Spleen (tissue), 11 donors: ENCODE measurements around the gene RPS6KA2. TPM values are rescaled to one million over a fixed set of nuclear protein-coding genes. Genes with fewer than 3 reads are reported as not detected.

ENCODE experiments used
- DNase-seq: peaks from one replicate; pipeline ENCODE4 v3.0.0-alpha.2; 2020
- H3K27ac ChIP-seq, 8 donors: fragments of 200-600 bp; sonication (generic) in 7 of 8; 1 replicate in 4 of 8; 2 replicates in 4 of 8; pipeline versions ENCODE4 v1.5.0 to v1.8.0; 2016 to 2021; ENCODE audit warnings: inconsistent platforms in 4 of 8, mild to moderate bottlenecking in 4 of 8, moderate library complexity in 1 of 8
- H3K27me3 ChIP-seq, 7 donors: fragments of 200-600 bp; sonication (generic) in 6 of 7; replicated peaks in 1 of 7; 1 replicate in 4 of 7; 2 replicates in 3 of 7; pipeline versions ENCODE4 v1.5.0 to v1.8.0; 2016 to 2021; ENCODE audit warnings: inconsistent platforms in 3 of 7, mild to moderate bottlenecking in 1 of 7
- H3K36me3 ChIP-seq, 6 donors: fragments of 200-600 bp; sonication (generic) in 5 of 6; 1 replicate in 4 of 6; 2 replicates in 2 of 6; pipeline versions ENCODE4 v1.5.0 to v1.8.0; 2016 to 2021; ENCODE audit warnings: inconsistent platforms in 2 of 6
- H3K4me1 ChIP-seq, 6 donors: fragments of 200-600 bp; sonication (generic) in 5 of 6; 1 replicate in 3 of 6; 2 replicates in 3 of 6; pipeline versions ENCODE4 v1.5.0 to v1.8.0; 2016 to 2021; ENCODE audit warnings: inconsistent platforms in 3 of 6
- H3K4me3 ChIP-seq, 8 donors: fragments of 200-600 bp; sonication (generic) in 7 of 8; 1 replicate in 4 of 8; 2 replicates in 4 of 8; pipeline versions ENCODE4 v1.5.0 to v1.8.0; 2016 to 2021; ENCODE audit warnings: inconsistent platforms in 4 of 8, mild to moderate bottlenecking in 4 of 8, moderate library complexity in 2 of 8
- H3K9me3 ChIP-seq, 8 donors: fragments of 200-600 bp; sonication (generic) in 7 of 8; 1 replicate in 4 of 8; 2 replicates in 4 of 8; pipeline versions ENCODE4 v1.5.0 to v1.8.0; 2016 to 2021; ENCODE audit warnings: inconsistent platforms in 4 of 8
- POLR2A ChIP-seq, 3 donors: fragments of 450-650 bp; IDR thresholded peaks; one replicate each; pipeline ENCODE4 v1.5.1; 2017; ENCODE audit warnings: antibody characterized with exemption in 3 of 3, mild to moderate bottlenecking in 1 of 3
- POLR2AphosphoS5 ChIP-seq, 3 donors: sonication (generic); formaldehyde crosslinking; IDR thresholded peaks; one replicate each; pipeline ENCODE4 v1.5.1; 2017; ENCODE audit warnings: antibody characterized with exemption in 3 of 3
- WGBS, 5 donors: extraction: QIAGEN DNeasy Blood & Tissue Kit in 3 of 5; methylation state at CpG; one replicate each; pipeline versions ENCODE4 v1.1.5 to v1.1.7; 2013 to 2018; 5-methylcytosine and 5-hydroxymethylcytosine counted together
- intact Hi-C: fragments of 100-400 bp; cut with DNase I; formaldehyde crosslinking; loops from one replicate; pipeline ENCODE4 v1.15.0; 2023; ENCODE audit warnings: low total_unique reads
- polyA plus RNA-seq, 3 donors: library from polyadenylated mRNA; stranded (reverse); fragments of 200-250 nt; gene quantifications; one replicate each; pipeline ENCODE4 v1.2.1, GENCODE V29; 2013
- total RNA-seq, 7 donors: library from RNA; depleted of rRNA in 3 of 7; stranded (reverse); fragments of >200 nt in 3 of 7; fragmentation: NEBNext Ultra II Directional in 4 of 7; extraction: Animal tissue kit (Norgen Biotek cat#: 25700) in 4 of 7; gene quantifications; one replicate each; pipeline versions ENCODE4 v1.1.0 to v1.2.1, GENCODE V29; 2016 to 2021
- TF ChIP-seq, protein P1 (sequence below), 11 experiments: fragments of 200-600 bp in 7 of 11; fragments of 450-650 bp in 4 of 11; sonication (generic) in 4 of 11; IDR thresholded peaks in 8 of 11; conservative IDR thresholded peaks in 3 of 11; 1 replicate in 7 of 11; 2 replicates in 4 of 11; pipeline versions ENCODE4 v1.4.0 to v1.8.0; 2016 to 2021; ENCODE audit warnings: antibody characterized with exemption in 11 of 11, inconsistent platforms in 4 of 11, mild to moderate bottlenecking in 1 of 11
- donor health status: healthy with polysubstance abuse.
- donor health status: DM: no; HTN: no; CAD: no; lungs with moderate emphysema.
- donor health status: DM: no; HTN: no; CAD: no.
- donor health status: Bipolar disorder and iron deficiency.
- donor health status: healthy.
- donor health status: DM: no; HTN: no; CAD: no.
- donor health status: DM: yes; HTN: yes; CAD: no.

Gene RPS6KA2
- total and polyA plus RNA-seq, 10 donors: 7.6 to 123 (median 58.1) TPM

DNA sequence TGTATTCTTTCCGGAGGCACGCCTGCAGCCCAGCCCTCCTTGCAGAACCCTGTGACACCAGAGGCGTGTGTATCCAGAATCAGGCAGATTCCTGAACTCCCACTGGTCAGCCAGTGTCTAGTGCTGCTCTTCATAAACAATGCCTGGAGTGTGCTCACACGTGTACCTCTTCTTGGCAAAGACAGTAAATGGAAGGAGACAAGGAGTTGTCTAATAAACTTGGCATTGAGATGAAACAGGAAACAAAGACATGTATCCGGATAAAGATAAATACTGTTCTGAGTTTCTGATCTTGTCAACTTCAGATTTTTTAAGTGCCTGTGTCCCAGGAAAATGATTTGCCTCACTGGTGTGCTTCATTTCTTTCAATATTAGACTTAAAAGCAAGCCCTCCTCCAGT lies 1.7 kb downstream of the RPS6KA2 start:
- H3K4me1 ChIP-seq: peaks cover 14 to 85% (median 38%) of the 10 kb centered on the region in 6 donors
- intact Hi-C loops: no loop called here
- TF ChIP-seq POLR2A (IDR thresholded peaks at IDR 0.05): no peak
- H3K9me3 ChIP-seq: no peaks in the 10 kb centered on the region
- no peak for DNase-seq
- peak overlapping the region in 6 of 8 donors; percentile 54 to 96 (median 86) for H3K4me3 ChIP-seq
- WGBS, 5 donors: 65 to 75% (median 72%) methylated on average over 5 of the region's 5 CpGs
- H3K36me3 ChIP-seq: no peaks in the 10 kb centered on the region
- peak overlapping the region in 7 of 8 donors; percentile 77 to 91 (median 84) for H3K27ac ChIP-seq
- peaks cover 0 to 46% (median 5%) of the 10 kb centered on the region in 7 donors for H3K27me3 ChIP-seq

DNA sequence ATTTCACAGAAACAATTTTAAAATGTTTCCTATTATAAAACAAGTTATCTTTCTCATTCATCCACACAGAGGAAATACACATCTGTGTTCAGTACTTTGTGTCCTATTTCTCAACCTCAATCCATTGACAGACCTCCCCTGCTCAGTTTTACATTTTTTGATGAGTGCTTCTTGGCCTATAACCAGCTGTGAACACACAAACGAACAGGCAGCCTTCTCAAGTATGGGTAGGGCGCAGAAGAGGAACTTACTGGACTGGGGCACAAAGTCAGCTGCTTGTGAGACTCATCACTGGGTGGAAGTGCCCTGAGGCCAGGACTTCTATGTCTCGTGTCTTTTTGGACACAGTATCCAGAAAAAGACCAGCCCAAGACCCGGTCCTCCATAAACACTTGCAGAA lies 2.8 kb downstream of the RPS6KA2 start:
- intact Hi-C loops: no loop called here
- no peak for DNase-seq
- Histone ChIP-seq H3K4me1 (peaks cover 14 to 77% (median 37%) of the 10 kb centered on the region in 6 donors), H3K4me3 (no peak overlapping the region), H3K9me3 (no peaks in the 10 kb centered on the region), H3K36me3 (no peaks in the 10 kb centered on the region), H3K27ac (peak overlapping the region in 6 of 8 donors; percentile 9 to 91 (median 32)), H3K27me3 (peaks cover 0 to 35% (median 5%) of the 10 kb centered on the region in 7 donors)
- WGBS, 5 donors: 36 to 44% (median 42%) methylated on average over 4 of the region's 4 CpGs
- TF ChIP-seq POLR2AphosphoS5 (IDR thresholded peaks at IDR 0.05) (no peak), POLR2A (IDR thresholded peaks at IDR 0.05) (no peak)
- TF ChIP-seq, protein P1, sequence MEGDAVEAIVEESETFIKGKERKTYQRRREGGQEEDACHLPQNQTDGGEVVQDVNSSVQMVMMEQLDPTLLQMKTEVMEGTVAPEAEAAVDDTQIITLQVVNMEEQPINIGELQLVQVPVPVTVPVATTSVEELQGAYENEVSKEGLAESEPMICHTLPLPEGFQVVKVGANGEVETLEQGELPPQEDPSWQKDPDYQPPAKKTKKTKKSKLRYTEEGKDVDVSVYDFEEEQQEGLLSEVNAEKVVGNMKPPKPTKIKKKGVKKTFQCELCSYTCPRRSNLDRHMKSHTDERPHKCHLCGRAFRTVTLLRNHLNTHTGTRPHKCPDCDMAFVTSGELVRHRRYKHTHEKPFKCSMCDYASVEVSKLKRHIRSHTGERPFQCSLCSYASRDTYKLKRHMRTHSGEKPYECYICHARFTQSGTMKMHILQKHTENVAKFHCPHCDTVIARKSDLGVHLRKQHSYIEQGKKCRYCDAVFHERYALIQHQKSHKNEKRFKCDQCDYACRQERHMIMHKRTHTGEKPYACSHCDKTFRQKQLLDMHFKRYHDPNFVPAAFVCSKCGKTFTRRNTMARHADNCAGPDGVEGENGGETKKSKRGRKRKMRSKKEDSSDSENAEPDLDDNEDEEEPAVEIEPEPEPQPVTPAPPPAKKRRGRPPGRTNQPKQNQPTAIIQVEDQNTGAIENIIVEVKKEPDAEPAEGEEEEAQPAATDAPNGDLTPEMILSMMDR (IDR thresholded peaks at IDR 0.05 in 8 of 11, conservative IDR thresholded peaks at IDR 0.05 in 3 of 11): no peak

DNA sequence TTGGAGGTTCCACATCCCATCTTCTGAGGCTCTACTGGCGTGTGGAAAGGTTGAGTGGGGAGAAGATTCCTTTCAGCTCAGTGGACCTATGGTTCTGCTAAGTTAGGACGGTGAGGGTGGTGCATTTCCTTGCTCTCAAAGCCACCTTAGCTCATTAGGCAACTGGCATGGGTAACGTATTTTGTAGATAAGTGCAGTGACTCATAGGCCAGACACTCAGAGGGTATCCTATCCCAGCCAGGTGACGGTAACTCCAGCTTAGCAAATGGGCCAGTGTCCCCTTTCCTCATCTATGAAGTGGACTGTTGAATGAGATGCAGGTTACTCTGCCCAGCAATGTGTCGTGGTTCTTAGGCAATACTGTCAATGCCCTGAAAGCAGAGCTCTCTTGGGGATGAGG lies 3.7 kb downstream of the RPS6KA2 start:
- Histone ChIP-seq H3K9me3 (no peaks in the 10 kb centered on the region), H3K4me3 (no peak overlapping the region), H3K27me3 (peaks cover 0 to 26% (median 4%) of the 10 kb centered on the region in 7 donors), H3K4me1 (peaks cover 6 to 67% (median 29%) of the 10 kb centered on the region in 6 donors), H3K27ac (peak overlapping the region in 2 of 8 donors; percentile 45 to 91), H3K36me3 (peaks cover 0 to 8% (median 0%) of the 10 kb centered on the region in 6 donors)
- TF ChIP-seq, protein P1 (IDR thresholded peaks at IDR 0.05 in 8 of 11, conservative IDR thresholded peaks at IDR 0.05 in 3 of 11): no peak
- TF ChIP-seq POLR2A (IDR thresholded peaks at IDR 0.05): no peak
- TF ChIP-seq POLR2AphosphoS5 (IDR thresholded peaks at IDR 0.05): no peak
- intact Hi-C loops: no loop called here
- 67 to 80% (median 76%) methylated on average over 5 of the region's 5 CpGs for WGBS, 5 donors
- no peak for DNase-seq

DNA sequence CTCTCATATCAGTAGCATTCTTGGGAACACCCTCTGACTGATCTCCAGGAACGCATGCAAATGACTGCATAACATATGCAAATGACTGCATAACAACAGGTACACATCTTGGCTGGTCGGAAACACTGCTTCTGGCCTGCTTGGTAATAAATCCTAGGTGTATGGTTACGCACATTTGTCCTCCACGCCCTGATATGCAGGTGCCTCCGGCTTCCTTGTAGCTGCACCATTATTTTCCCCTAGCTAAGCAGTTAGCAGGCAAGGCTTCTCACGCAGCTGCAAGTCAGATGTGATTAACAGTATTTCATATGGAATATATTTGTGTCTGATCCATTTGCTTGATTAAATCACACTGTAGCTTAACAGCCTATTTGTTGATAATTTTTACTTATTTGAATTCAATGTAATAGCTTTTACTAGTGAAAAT lies 5.9 kb downstream of the RPS6KA2 start:
- TF ChIP-seq POLR2AphosphoS5 (IDR thresholded peaks at IDR 0.05) (no peak), POLR2A (IDR thresholded peaks at IDR 0.05) (no peak)
- TF ChIP-seq, protein P1 (IDR thresholded peaks at IDR 0.05 in 8 of 11, conservative IDR thresholded peaks at IDR 0.05 in 3 of 11): no peak
- no peak for DNase-seq
- WGBS, 5 donors: 69 to 86% (median 75%) methylated on average over 6 of the region's 6 CpGs
- Histone ChIP-seq H3K27me3 (peaks cover 0 to 14% (median under 1%) of the 10 kb centered on the region in 7 donors), H3K4me3 (no peak overlapping the region), H3K4me1 (peaks cover 0 to 53% (median 19%) of the 10 kb centered on the region in 6 donors), H3K27ac (peak overlapping the region in 4 of 8 donors; percentile 3 to 29 (median 20)), H3K9me3 (no peaks in the 10 kb centered on the region), H3K36me3 (peaks cover 0 to 19% (median 0%) of the 10 kb centered on the region in 6 donors)
- intact Hi-C loops: no loop called here
